ENCODE results near the gene CYP26B1. TPM values are rescaled to one million over a fixed set of nuclear protein-coding genes. Genes with fewer than 3 reads are reported as not detected.

Gene CYP26B1
- total RNA-seq, 1 experiment from 2014 or later: 0.94 TPM

GRCh38 chr2:72142570-72143440 is 4.9 kb downstream of the CYP26B1 start:
- no peak for DNase-seq (ENCODE audit: extremely low read depth, low read depth)

GRCh38 chr2:72141881-72142451 is 5.7 kb downstream of the CYP26B1 start:
- DNase-seq (ENCODE audit: extremely low read depth, low read depth): no peak

- no peak for DNase-seq (ENCODE audit: extremely low read depth, low read depth)
These were observed 6.5 kb downstream of the CYP26B1 start for GRCh38 chr2:72141032-72141645.

GRCh38 chr2:72140621-72140960 is 7.1 kb downstream of the CYP26B1 start:
- DNase-seq (ENCODE audit: extremely low read depth, low read depth): no peak

DNA sequence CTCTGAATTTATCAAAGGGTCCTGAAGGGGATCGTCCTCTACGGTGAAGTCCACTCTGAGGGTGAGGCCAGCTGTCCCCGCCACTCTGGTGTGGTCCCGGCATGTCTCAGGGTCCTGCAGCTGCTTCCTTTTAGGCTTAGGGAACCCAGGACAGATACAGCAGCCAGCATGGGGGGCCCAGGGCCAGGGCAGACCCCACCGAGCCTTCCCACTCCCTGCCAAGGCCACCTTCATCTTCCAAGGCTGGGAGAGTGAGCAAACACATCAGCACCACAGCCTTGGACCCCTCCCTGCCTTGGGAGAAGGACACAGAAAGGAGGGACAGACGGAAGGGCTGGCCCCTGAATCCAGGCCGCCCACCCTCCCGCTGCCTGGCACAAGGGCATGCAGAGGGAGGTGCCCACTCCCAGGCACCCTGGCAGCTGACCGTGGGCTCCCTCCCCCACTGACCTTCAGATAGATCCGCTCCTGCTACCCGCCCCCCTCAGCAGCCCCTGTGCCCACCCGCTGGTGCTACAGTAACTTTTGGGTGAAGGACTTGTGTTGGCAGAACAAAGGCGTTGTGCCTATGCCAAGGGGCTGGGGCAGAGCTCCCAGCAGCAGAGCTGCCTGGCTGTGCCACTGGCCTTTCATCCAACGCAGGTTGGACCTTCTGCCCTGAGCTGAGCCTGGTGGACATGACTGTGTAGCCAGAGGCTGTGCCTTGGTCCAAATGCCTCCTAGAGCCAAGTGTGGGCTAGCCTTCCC is 7.6 kb downstream of the CYP26B1 start:
- no peak for DNase-seq (ENCODE audit: extremely low read depth, low read depth)

GRCh38 chr2:72139471-72139873 is 8.2 kb downstream of the CYP26B1 start:
- no peak for DNase-seq (ENCODE audit: extremely low read depth, low read depth)

GRCh38 chr2:72138921-72139381 is 8.7 kb downstream of the CYP26B1 start:
- no peak for DNase-seq (ENCODE audit: extremely low read depth, low read depth)

DNA sequence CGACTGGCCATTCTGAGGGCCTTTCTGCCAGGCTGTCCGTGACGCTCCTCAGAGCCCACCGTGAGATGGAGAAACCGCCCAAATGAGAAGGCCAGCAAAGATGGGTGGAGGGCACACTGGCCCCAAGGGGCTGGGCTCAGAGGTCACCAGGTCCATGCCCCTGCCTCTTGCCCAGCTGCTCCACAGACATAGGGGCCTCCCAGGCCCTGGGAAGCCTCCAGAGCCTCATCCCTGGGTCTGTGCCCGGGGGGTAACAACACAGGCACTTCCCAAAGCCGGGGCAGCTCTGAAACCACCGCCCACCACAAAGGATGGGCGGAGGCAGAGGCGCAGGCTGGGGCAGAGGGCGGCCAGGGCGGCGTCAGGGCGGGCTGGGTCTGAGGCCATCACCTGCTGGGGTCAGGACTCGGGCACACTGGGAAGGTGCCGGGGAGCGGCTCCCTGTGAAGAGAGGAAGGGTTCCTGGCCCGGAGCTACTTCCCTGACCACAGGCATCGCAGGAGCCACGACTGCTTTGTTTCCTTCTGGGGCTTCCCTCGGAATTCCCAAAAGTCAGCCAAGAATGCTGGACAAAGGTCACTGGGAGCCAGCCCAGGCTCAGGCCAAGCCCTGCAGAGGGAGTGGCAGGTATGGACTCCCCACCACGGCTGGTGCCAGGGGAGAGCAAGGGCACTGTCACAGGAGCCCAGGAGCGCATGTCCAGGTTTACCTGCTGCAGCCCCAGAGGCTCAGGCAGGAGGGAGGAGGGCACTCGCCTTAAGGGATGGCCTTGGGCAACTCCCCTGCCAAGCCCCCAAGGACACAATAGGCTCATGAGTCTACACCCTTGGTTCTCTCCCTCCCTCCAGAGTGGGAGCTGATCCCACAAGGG is 9.4 kb downstream of the CYP26B1 start:
- DNase-seq (ENCODE audit: extremely low read depth, low read depth): no peak

GRCh38 chr2:72137498-72138010 is 10.1 kb downstream of the CYP26B1 start:
- DNase-seq (ENCODE audit: extremely low read depth, low read depth): peak; percentile 70

DNA sequence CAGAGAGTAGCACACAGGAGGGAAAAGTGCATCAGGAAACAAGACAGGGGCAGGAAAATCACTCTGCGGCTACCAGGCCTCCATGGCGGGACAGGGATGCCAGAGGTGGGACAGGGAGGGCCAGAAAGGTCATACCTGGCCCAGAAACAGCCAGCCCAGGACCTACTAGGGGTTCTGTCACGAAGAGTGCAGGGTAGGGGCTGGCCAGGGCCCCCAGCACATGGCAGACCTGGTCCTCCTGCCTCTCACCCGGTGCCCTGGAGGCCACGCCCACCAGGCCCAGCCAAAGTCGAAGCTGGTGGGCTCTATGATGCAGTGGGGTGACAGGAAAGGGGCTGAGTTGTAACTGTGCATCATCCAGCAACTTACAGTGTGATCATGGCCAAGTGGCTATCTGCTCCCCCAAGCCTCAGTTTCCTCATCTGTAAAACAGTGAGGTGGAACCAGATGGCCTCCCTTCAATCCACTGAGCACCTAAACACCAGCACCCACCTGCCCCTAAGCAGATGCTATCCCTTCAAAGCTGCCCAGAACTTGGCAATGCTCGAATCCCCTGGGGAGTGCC is 10.6 kb downstream of the CYP26B1 start:
- DNase-seq (ENCODE audit: extremely low read depth, low read depth): no peak

DNA sequence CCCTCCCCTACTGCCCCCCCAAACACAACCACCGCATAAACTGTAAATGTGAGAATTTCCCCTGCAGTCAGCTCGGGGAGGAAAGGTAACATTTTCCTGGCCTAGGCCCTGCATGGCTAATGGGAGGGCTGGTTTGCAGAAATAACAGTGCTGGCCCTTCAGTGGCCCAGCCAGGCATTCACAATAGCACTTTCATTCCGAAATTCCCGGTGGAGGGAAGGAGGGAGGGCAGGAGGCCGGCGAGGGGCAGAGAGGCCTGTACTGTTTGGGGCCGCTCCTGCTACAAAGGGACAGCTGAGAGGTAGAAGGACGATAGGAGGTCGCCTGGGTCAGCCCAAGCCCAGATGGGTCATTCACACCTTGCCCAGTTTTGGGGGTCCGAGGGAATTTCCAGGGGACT is 11.3 kb downstream of the CYP26B1 start:
- no peak for DNase-seq (ENCODE audit: extremely low read depth, low read depth)

GRCh38 chr2:72135921-72136320 is 11.7 kb downstream of the CYP26B1 start:
- DNase-seq (ENCODE audit: extremely low read depth, low read depth): no peak

DNA sequence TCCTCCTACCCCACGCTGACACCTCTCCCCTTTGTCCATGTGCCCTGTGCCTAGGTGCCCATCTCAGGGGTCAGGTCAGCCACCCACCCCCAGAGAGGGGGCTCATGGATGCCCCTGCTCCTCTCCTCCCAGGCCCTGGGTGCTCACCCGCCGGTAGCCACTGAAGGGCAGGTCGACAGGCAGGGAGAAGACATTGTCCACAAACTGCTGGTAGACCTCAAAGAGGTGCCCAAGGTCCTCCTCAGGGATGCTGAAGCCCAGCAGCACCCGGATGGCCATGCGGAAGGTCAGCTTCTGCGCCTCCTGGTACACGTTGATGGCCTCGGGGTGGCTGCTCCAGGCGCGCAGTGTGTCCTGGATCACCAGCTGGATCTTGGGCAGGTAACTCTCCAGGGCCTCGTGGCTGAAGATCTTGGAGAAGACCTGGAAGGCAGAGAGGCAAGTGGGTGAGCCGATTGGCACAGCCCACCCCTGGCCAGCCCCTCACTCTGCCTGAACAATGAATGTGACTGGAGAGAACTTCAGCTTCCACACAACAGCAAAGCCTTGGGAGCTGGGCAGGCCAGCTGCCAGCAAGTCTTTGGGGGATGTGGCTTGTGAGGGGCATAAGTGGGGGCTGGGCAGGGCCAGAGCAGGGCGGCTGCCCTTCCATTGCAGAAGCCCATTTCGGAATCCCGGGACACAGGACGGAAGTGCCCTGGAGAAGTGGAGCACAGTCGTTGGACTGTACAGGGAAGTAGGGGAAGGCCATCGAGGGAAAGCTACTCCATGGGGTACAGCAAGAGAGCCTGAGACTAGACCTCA is 12.5 kb downstream of the CYP26B1 start:
- DNase-seq (ENCODE audit: extremely low read depth, low read depth): no peak

DNA sequence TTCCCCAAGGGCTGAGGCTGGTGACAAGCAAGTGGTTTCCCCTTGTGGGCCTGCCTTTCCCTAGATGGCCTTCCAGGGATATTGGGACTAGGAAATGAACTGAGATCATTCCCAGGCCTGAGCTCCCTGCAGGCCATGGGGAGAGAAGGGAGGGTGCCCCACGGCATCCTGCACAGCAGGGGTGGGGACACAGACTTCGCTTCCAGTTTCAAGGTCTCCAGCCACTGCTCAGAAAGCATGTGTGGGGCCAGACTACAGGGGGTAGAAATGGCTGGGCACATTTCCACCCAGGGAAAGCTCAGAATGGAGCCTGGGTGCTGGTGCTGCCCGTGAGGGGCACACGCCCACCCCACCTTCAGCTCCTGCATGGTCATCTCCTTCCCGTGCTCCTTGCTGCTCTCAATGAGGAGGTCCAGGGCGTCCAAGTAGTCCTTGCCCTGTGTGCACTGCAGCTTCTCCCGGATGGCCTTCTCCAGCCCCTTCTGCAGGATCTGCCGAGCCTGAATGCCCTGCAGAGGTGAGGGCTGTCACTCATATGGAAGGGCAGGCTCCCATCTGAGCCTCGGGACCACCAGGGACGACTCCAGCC is 13.2 kb downstream of the CYP26B1 start:
- no peak for DNase-seq (ENCODE audit: extremely low read depth, low read depth)

- no peak for DNase-seq (ENCODE audit: extremely low read depth, low read depth)
These were observed 13.8 kb downstream of the CYP26B1 start for GRCh38 chr2:72133721-72134407.

DNA sequence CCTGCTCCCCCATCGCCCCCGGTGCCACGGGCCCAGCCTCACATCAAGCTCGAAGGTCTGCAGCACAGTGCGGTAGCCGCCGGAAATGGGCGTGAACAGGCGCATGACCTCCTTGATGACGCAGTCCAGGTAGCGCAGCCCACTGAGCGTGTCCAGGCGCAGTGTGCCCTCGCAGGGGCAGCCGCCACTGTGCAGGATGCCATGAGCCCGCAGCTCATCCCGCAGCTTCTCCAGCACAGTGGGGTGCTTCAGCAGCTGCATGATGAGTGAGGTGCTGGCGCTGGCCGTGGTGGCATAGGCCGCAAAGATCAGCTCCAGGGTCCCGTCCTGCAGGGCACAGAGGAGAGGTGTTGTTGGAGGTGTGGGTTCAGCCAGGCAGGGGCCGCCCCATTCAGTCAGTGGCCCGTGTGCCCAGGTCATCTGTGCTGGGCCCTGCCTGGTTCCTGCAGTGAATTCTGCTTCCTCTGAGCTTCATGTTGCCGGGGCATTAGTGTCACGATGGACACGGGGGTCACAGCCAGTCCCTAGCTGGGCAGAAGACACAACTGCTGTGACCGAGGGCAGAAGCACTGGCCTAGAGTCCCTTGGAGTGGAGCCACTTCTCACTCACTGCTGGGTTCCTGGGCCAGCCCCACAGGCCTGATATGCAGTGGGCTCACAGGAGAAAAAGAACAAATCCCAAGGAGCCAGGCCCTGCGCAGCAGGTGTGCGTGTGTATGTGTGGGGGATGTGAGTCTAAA is 14.5 kb downstream of the CYP26B1 start:
- no peak for DNase-seq (ENCODE audit: extremely low read depth, low read depth)

Data from NCI-H460 (cell line).